K562 (cell line): ENCODE data around the gene PCED1B. TPM values are rescaled to one million over a fixed set of nuclear protein-coding genes. Genes with fewer than 3 reads are reported as not detected.

Experiments
- ATF4 ChIP-seq: fragments of 450-650 bp; formaldehyde crosslinking; IDR thresholded peaks from 2 replicates; pipeline ENCODE4 v1.4.0; 2022; ENCODE audit warnings: mild to moderate bottlenecking, moderate library complexity
- CEBPG ChIP-seq, 3 experiments: fragments of 200-800 bp in 1 of 3; sonication (Bioruptor generic) in 1 of 3; sonication (generic) in 1 of 3; formaldehyde crosslinking in 1 of 3; IDR thresholded peaks in 2 of 3; conservative IDR thresholded peaks in 1 of 3; 2 replicates each; pipeline versions ENCODE4 v1.6.1 to v1.8.0; 2016 to 2022; ENCODE audit warnings: missing compliant biosample characterization in 2 of 3, missing genetic modification characterization in 2 of 3, mild to moderate bottlenecking in 1 of 3, missing genetic modification reagents in 1 of 3
- CREB5 ChIP-seq: fragments of 250-450 bp; sonication (Bioruptor Pico); IDR thresholded peaks from 2 replicates; pipeline ENCODE4 v1.5.0; 2020; ENCODE audit warnings: mild to moderate bottlenecking
- ETS1 ChIP-seq: conservative IDR thresholded peaks from 2 replicates; pipeline ENCODE4 v1.6.1; 2011; ENCODE audit warnings: low read depth, mild to moderate bottlenecking, low read length; ENCODE audit not compliant: control insufficient read depth
- FIP1L1 ChIP-seq: fragments of 200-400 bp; formaldehyde crosslinking; IDR thresholded peaks from 2 replicates; pipeline ENCODE4 v1.6.1; 2018; ENCODE audit warnings: mild to moderate bottlenecking, low read depth, low read length; ENCODE audit not compliant: poor library complexity, severe bottlenecking
- KDM2B ChIP-seq: fragments of 250-450 bp; sonication (Bioruptor Pico); IDR thresholded peaks from 2 replicates; pipeline ENCODE4 v1.8.0; 2021; ENCODE audit warnings: mild to moderate bottlenecking, moderate library complexity
- MAZ ChIP-seq, 2 experiments: fragments of 450-650 bp in 1 of 2; sonication (generic) in 1 of 2; formaldehyde crosslinking; IDR thresholded peaks in 1 of 2; conservative IDR thresholded peaks in 1 of 2; 2 replicates each; pipeline versions ENCODE4 v1.4.0 to v1.5.0; 2020; ENCODE audit warnings: mild to moderate bottlenecking in 1 of 2, missing genetic modification reagents in 1 of 2
- NR4A1 ChIP-seq, 2 experiments: fragments of 250-450 bp in 1 of 2; fragments of 450-650 bp in 1 of 2; sonication (Bioruptor Pico) in 1 of 2; IDR thresholded peaks; 2 replicates each; pipeline versions ENCODE4 v1.4.0 to v1.6.1; 2016 to 2020; ENCODE audit warnings: mild to moderate bottlenecking in 2 of 2, missing compliant biosample characterization in 1 of 2, missing genetic modification characterization in 1 of 2, moderate library complexity in 1 of 2
- PRDM10 ChIP-seq: fragments of 450-650 bp; IDR thresholded peaks from 2 replicates; pipeline ENCODE4 v1.6.1; 2018; ENCODE audit not compliant: partially characterized antibody
- SMC3 ChIP-seq: conservative IDR thresholded peaks from 2 replicates; pipeline ENCODE4 v1.6.1; 2011; ENCODE audit warnings: low read depth, low read length, improper control_type of control experiment; ENCODE audit not compliant: insufficient read depth
- TAF15 ChIP-seq: fragments of 200-400 bp; formaldehyde crosslinking; IDR thresholded peaks from 2 replicates; pipeline ENCODE4 v1.6.1; 2017; ENCODE audit warnings: mild to moderate bottlenecking, low read depth, low read length, moderate library complexity
- TCF7 ChIP-seq: sonication (generic); IDR thresholded peaks from 2 replicates; pipeline ENCODE4 v1.6.1; 2016; ENCODE audit warnings: antibody characterized with exemption, borderline replicate concordance
- XRCC5 ChIP-seq: fragments of 200-400 bp; formaldehyde crosslinking; IDR thresholded peaks from 2 replicates; pipeline ENCODE4 v1.6.1; 2017; ENCODE audit warnings: low read depth, mild to moderate bottlenecking, low read length
- ZBTB26 ChIP-seq: fragments of 450-650 bp; formaldehyde crosslinking; IDR thresholded peaks from 2 replicates; pipeline ENCODE4 v1.4.0; 2022; ENCODE audit warnings: missing genetic modification characterization
- ZBTB7A ChIP-seq: IDR thresholded peaks from 2 replicates; pipeline ENCODE4 v1.6.1; 2011; ENCODE audit warnings: low read depth, mild to moderate bottlenecking, low read length, moderate library complexity, borderline replicate concordance; ENCODE audit not compliant: control insufficient read depth
- ZKSCAN8 ChIP-seq: fragments of 200-800 bp; sonication (Bioruptor generic); IDR thresholded peaks from 2 replicates; pipeline ENCODE4 v1.6.1; 2016; ENCODE audit warnings: missing genetic modification characterization, missing compliant biosample characterization
- ZNF224 ChIP-seq: sonication (generic); formaldehyde crosslinking; IDR thresholded peaks from 2 replicates; pipeline ENCODE4 v1.8.0; 2022; ENCODE audit warnings: mild to moderate bottlenecking, missing genetic modification reagents
- polyA plus RNA-seq, 8 experiments: library from polyadenylated mRNA; depleted of rRNA in 4 of 8; stranded (reverse) in 5 of 8; unstranded in 3 of 8; fragments of >200 nt; fragmentation: Nextera tagmentation in 2 of 8; fragmentation: Illumina TruSeq in 1 of 8; extraction: Ambion mirVana in 2 of 8; extraction: Trizol in 1 of 8; gene quantifications; 2 replicates each; pipeline versions ENCODE4 v1.2.1 to v1.2.3, GENCODE V29; 2011 to 2014; ENCODE audit warnings: inconsistent platforms in 1 of 8, missing spikeins in 1 of 8
- total RNA-seq, 7 experiments: library from RNA; depleted of rRNA in 6 of 7; stranded (reverse); fragments of >200 nt in 6 of 7; fragmentation: Illumina TruSeq in 2 of 7; extraction: Trizol in 2 of 7; gene quantifications; 2 replicates each; pipeline versions ENCODE4 v1.2.1 to v1.2.3, GENCODE V29; 2011 to 2021; ENCODE audit warnings: low replicate concordance in 1 of 7

Gene PCED1B
- total and polyA plus RNA-seq, 9 of the 15 experiments (the other 6 are each of a cell fraction or from before 2014, with no cell fraction given), result 1.2 to 9.3 (median 2.5) TPM

- TF ChIP-seq KDM2B (CRISPR knock-in tag), result no peak
- no peak for TF ChIP-seq SMC3
- no peak for TF ChIP-seq FIP1L1
- no peak for TF ChIP-seq TCF7
- no peak for TF ChIP-seq ZBTB26 (CRISPR knock-in tag)
- TF ChIP-seq MAZ (CRISPR knock-in tag; conservative IDR thresholded peaks at IDR 0.05 in 1 of 2, IDR thresholded peaks at IDR 0.05 in 1 of 2), result peak in 1 of 2 experiments; percentile 23; a peak in 1 of 4 replicates
- no peak for TF ChIP-seq ETS1
- TF ChIP-seq ATF4 (CRISPR knock-in tag), result no peak
- no peak for TF ChIP-seq XRCC5
- TF ChIP-seq ZBTB7A, result no peak
- no peak for TF ChIP-seq ZNF224 (CRISPR knock-in tag)
- TF ChIP-seq PRDM10, result peak; percentile 9
- TF ChIP-seq CEBPG (CRISPR knock-in tag; IDR thresholded peaks at IDR 0.05), result no peak
- 0 out of 4 replicates have a peak, but pooled peaks of 1 of the 2 experiments have one; percentile 4 for TF ChIP-seq CEBPG (tag; conservative IDR thresholded peaks at IDR 0.05 in 1 of 2, IDR thresholded peaks at IDR 0.05 in 1 of 2)
- TF ChIP-seq TAF15, result no peak
- TF ChIP-seq CREB5, result 0 out of 2 replicates have a peak, but pooled peaks have one; percentile 10
- TF ChIP-seq NR4A1 (CRISPR knock-in tag; IDR thresholded peaks at IDR 0.05), result no peak
- no peak for TF ChIP-seq NR4A1 (tag; IDR thresholded peaks at IDR 0.05)
- peak; percentile 58; the same call in 1 of the 2 replicates for TF ChIP-seq ZKSCAN8 (CRISPR knock-in tag)
Measured at GRCh38 chr12:47216150-47216677, 136.8 kb downstream of the PCED1B start (continued).
